HFFc6 (cell line): ENCODE data around the gene ZNF558. TPM values are rescaled to one million over a fixed set of nuclear protein-coding genes. Genes with fewer than 3 reads are reported as not detected.
"Not testable (repeated sequence)": the region's sequence is repeated elsewhere in the genome, so short reads cannot be mapped to it uniquely, and the experiment has no call there.

ENCODE experiments used
- DNase-seq: peaks from one replicate; pipeline ENCODE4 v3.0.0-alpha.2; 2018
- H3K27ac Mint-ChIP-seq: 2 replicates; pipeline ENCODE4 v1.8.0; 2020; ENCODE audit warnings: mild to moderate bottlenecking, mixed read lengths
- H3K27me3 Mint-ChIP-seq: 2 replicates; pipeline ENCODE4 v1.8.0; 2021; ENCODE audit warnings: mild to moderate bottlenecking, moderate library complexity, mixed read lengths; ENCODE audit not compliant: insufficient read depth
- H3K36me3 Mint-ChIP-seq: 2 replicates; pipeline ENCODE4 v1.8.0; 2021; ENCODE audit warnings: low read depth, mixed read lengths
- H3K4me1 Mint-ChIP-seq: 2 replicates; pipeline ENCODE4 v1.8.0; 2020; ENCODE audit warnings: low read depth, mixed read lengths
- H3K4me3 Mint-ChIP-seq: 2 replicates; pipeline ENCODE4 v1.8.0; 2020; ENCODE audit warnings: mild to moderate bottlenecking, moderate library complexity, mixed read lengths
- H3K9me3 Mint-ChIP-seq: 2 replicates; pipeline ENCODE4 v1.8.0; 2020; ENCODE audit warnings: mild to moderate bottlenecking, mixed read lengths
- CTCF ChIP-seq: fragments of 200-600 bp; sonication (generic); IDR thresholded peaks from 2 replicates; pipeline ENCODE4 v1.5.0; 2021; ENCODE audit warnings: antibody characterized with exemption, mild to moderate bottlenecking
- total RNA-seq, 6 experiments: library from RNA; stranded (reverse); fragmentation: NEBNext Ultra II Directional; extraction: Animal tissue kit (Norgen Biotek cat#: 25700); gene quantifications; 2 replicates in 1 of 6; 3 replicates in 5 of 6; pipeline ENCODE4 v1.2.3, GENCODE V29; 2021

ZNF558 gene
- total RNA-seq, 6 experiments from 2014 or later = 9.5 to 11.8 (median 10.1) TPM

GRCh38 chr19:8794823-8795222 lies 37.3 kb downstream of the ZNF558 start:
- TF ChIP-seq CTCF = no peak
- Mint-ChIP-seq H3K27me3 (no peaks in the 10 kb centered on the region; the same call in 1 of the 2 replicates), H3K27ac (no peak overlapping the region), H3K4me3 (no peak overlapping the region), H3K36me3 (peaks cover 8% of the 10 kb centered on the region; the same call in 1 of the 2 replicates), H3K9me3 (peaks cover 51% of the 10 kb centered on the region), H3K4me1 (no peaks in the 10 kb centered on the region)
- DNase-seq = no peak

- H3K4me1 Mint-ChIP-seq, H3K4me3 Mint-ChIP-seq, H3K36me3 Mint-ChIP-seq, H3K27ac Mint-ChIP-seq, DNase-seq, H3K9me3 Mint-ChIP-seq, H3K27me3 Mint-ChIP-seq: not testable (repeated sequence)
Observed at GRCh38 chr19:8773587-8773986, 58.5 kb downstream of the ZNF558 start.

- H3K4me1 Mint-ChIP-seq, H3K27ac Mint-ChIP-seq, DNase-seq, H3K4me3 Mint-ChIP-seq, H3K9me3 Mint-ChIP-seq, H3K36me3 Mint-ChIP-seq, H3K27me3 Mint-ChIP-seq: not testable (repeated sequence)
Observed at GRCh38 chr19:8769265-8769664, 62.8 kb downstream of the ZNF558 start.

- not testable (repeated sequence) for H3K27ac Mint-ChIP-seq, DNase-seq, H3K36me3 Mint-ChIP-seq, H3K4me1 Mint-ChIP-seq, H3K27me3 Mint-ChIP-seq, H3K9me3 Mint-ChIP-seq, H3K4me3 Mint-ChIP-seq
Observed at GRCh38 chr19:8767257-8767656, 64.8 kb downstream of the ZNF558 start.

Other genes with a start within 250 kb of the ZNF558 start
- 1 to 10 TPM in 4 of 6 experiments, under 1 TPM in 2; 0.78 to 2.1 (median 1.5) TPM for gene ADAMTS10, start 221.6 kb downstream of the ZNF558 start, total RNA-seq
- not detected for gene NFILZ, start 201.7 kb downstream of the ZNF558 start, total RNA-seq
- gene ACTL9, start 133.5 kb downstream of the ZNF558 start, total RNA-seq = not detected
- not detected for gene OR2Z1, start 110.7 kb downstream of the ZNF558 start, total RNA-seq
- not detected for gene MBD3L1, start 73 bp upstream of the ZNF558 start, total RNA-seq
- gene MUC16, start 178.1 kb upstream of the ZNF558 start, total RNA-seq = not detected